SU-DHL-6 (cell line): ENCODE results near the gene EIF2S1.

Experiments used
- H2AFZ ChIP-seq: fragments of 200-600 bp; sonication (generic); 2 replicates; pipeline ENCODE4 v1.6.1; 2014; ENCODE audit warnings: low read depth, mild to moderate bottlenecking, moderate library complexity, mixed read lengths, antibody characterized with exemption, low read length; ENCODE audit not compliant: severe bottlenecking
- H3F3A ChIP-seq: fragments of 200-600 bp; shearing (Covaris generic); 2 replicates; pipeline ENCODE4 v1.6.0; 2016; ENCODE audit warnings: antibody characterized with exemption, mild to moderate bottlenecking; ENCODE audit not compliant: insufficient read depth
- H3K27ac ChIP-seq: fragments of 200-600 bp; sonication (generic); 2 replicates; pipeline ENCODE4 v1.5.1; 2016; ENCODE audit warnings: low read depth, mild to moderate bottlenecking, low read length, moderate library complexity, mixed read lengths
- H3K27me3 ChIP-seq: fragments of 200-600 bp; sonication (generic), shearing (Covaris generic); 2 replicates; pipeline ENCODE4 v1.6.0; 2014; ENCODE audit warnings: mild to moderate bottlenecking, low read length
- H3K36me3 ChIP-seq: fragments of 200-600 bp; sonication (generic); 2 replicates; pipeline ENCODE4 v1.6.1; 2014; ENCODE audit warnings: mild to moderate bottlenecking, low read length, mixed read lengths
- H3K4me2 ChIP-seq: fragments of 300-600, 200-600 bp; shearing (Covaris generic), sonication (generic); 2 replicates; pipeline ENCODE4 v1.6.0; 2014; ENCODE audit warnings: low read length, low read depth, mild to moderate bottlenecking; ENCODE audit not compliant: poor library complexity, severe bottlenecking
- H3K4me3 ChIP-seq: fragments of 200-600 bp; sonication (generic); 2 replicates; pipeline ENCODE4 v1.5.1; 2014; ENCODE audit warnings: antibody characterized with exemption, low read length, mild to moderate bottlenecking, mixed read lengths; ENCODE audit not compliant: insufficient read depth, poor library complexity, severe bottlenecking
- H3K79me2 ChIP-seq: fragments of 200-600 bp; sonication (generic); 2 replicates; pipeline ENCODE4 v1.6.1; 2014; ENCODE audit warnings: mild to moderate bottlenecking, low read length, moderate library complexity; ENCODE audit not compliant: insufficient read depth
- H3K9ac ChIP-seq: fragments of 200-600 bp; sonication (generic); 2 replicates; pipeline ENCODE4 v1.7.0; 2014; ENCODE audit warnings: mild to moderate bottlenecking, low read length
- H3K9me2 ChIP-seq: fragments of 200-600 bp; sonication (generic); replicated peaks from 2 replicates; pipeline ENCODE4 v1.6.1; 2014; ENCODE audit warnings: low read length; ENCODE audit not compliant: insufficient read depth
- H3K9me3 ChIP-seq: fragments of 200-600 bp; sonication (generic); 2 replicates; pipeline ENCODE4 v1.6.1; 2014; ENCODE audit warnings: low read length, mixed read lengths; ENCODE audit not compliant: insufficient read depth
- H4K20me1 ChIP-seq: fragments of 200-600 bp; sonication (generic); 2 replicates; pipeline ENCODE4 v1.6.1; 2014; ENCODE audit warnings: low read depth, mild to moderate bottlenecking, antibody characterized with exemption, low read length, moderate library complexity, mixed read lengths
- EZH2phosphoT487 ChIP-seq: fragments of 200-600 bp; sonication (generic), shearing (Covaris generic); conservative IDR thresholded peaks from 2 replicates; pipeline ENCODE4 v1.6.1; 2018; ENCODE audit warnings: mild to moderate bottlenecking, antibody characterized with exemption, low read length, moderate library complexity, mixed read lengths
- TF ChIP-seq, protein P1 (sequence below): fragments of 200-600 bp; sonication (generic); IDR thresholded peaks from one replicate; pipeline ENCODE4 v1.5.1; 2017; ENCODE audit warnings: antibody characterized with exemption, mild to moderate bottlenecking, low read length, moderate library complexity; ENCODE audit not compliant: insufficient read depth, poor library complexity, severe bottlenecking

Gene EIF2S1

DNA sequence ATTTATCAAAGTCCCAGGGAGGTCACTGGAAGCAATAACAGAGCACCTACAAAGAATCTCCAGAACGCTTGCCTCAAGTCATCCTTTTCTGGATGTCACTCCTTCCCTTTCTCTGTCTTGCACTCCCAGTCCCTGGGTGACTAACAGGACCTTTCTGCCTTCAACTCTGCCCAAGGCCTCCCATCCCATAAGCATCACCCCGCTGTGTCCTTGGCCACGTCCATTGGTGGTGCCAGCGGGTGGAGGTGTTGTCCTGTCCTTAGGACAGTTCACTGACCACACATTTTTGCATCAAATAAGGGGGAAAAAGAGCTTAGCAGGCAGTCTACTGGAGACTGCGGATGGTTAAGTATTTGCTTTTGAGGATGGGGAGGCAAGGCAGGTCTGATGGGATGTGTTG lies 75.5 kb downstream of the EIF2S1 start:
- H3F3A ChIP-seq: no peaks in the 10 kb centered on the region
- no peaks in the 10 kb centered on the region for H3K9me3 ChIP-seq
- no peaks in the 10 kb centered on the region for H3K79me2 ChIP-seq
- H3K9me2 ChIP-seq: no peaks in the 10 kb centered on the region
- no peak overlapping the region for H3K4me2 ChIP-seq
- no peak overlapping the region for H3K4me3 ChIP-seq
- no peak overlapping the region for H3K27ac ChIP-seq
- H3K27me3 ChIP-seq: no peaks in the 10 kb centered on the region
- no peaks in the 10 kb centered on the region for H3K36me3 ChIP-seq
- TF ChIP-seq, protein P1, sequence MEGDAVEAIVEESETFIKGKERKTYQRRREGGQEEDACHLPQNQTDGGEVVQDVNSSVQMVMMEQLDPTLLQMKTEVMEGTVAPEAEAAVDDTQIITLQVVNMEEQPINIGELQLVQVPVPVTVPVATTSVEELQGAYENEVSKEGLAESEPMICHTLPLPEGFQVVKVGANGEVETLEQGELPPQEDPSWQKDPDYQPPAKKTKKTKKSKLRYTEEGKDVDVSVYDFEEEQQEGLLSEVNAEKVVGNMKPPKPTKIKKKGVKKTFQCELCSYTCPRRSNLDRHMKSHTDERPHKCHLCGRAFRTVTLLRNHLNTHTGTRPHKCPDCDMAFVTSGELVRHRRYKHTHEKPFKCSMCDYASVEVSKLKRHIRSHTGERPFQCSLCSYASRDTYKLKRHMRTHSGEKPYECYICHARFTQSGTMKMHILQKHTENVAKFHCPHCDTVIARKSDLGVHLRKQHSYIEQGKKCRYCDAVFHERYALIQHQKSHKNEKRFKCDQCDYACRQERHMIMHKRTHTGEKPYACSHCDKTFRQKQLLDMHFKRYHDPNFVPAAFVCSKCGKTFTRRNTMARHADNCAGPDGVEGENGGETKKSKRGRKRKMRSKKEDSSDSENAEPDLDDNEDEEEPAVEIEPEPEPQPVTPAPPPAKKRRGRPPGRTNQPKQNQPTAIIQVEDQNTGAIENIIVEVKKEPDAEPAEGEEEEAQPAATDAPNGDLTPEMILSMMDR: no peak
- TF ChIP-seq EZH2phosphoT487: no peak
- no peaks in the 10 kb centered on the region for H4K20me1 ChIP-seq
- no peak overlapping the region for H3K9ac ChIP-seq
- H2AFZ ChIP-seq: no peak overlapping the region
